Neuronal stem cell (in vitro differentiated cells): ENCODE measurements around the gene GOLGA6L10.
"Not testable (repeated sequence)": the region's sequence is repeated elsewhere in the genome, so short reads cannot be mapped to it uniquely, and the experiment has no call there.

Source experiments
- DNase-seq: peaks from one replicate; pipeline ENCODE4 v3.0.0-alpha.2; 2013; ENCODE audit warnings: low spot score
- H2AFZ ChIP-seq: one replicate; pipeline ENCODE4 v1.6.1; 2013; ENCODE audit warnings: mild to moderate bottlenecking, low read length, inconsistent platforms
- H2AK5ac ChIP-seq: 2 replicates; pipeline ENCODE4 v1.6.1; 2013; ENCODE audit warnings: low read depth, mild to moderate bottlenecking, inconsistent platforms, low read length, moderate library complexity, mixed read lengths
- H2BK120ac ChIP-seq: 2 replicates; pipeline ENCODE4 v1.6.1; 2013; ENCODE audit warnings: low read depth, mild to moderate bottlenecking, inconsistent platforms, low read length, moderate library complexity, mixed read lengths
- H2BK12ac ChIP-seq: one replicate; pipeline ENCODE4 v1.6.1; 2013; ENCODE audit warnings: low read length, inconsistent platforms
- H2BK15ac ChIP-seq: 2 replicates; pipeline ENCODE4 v1.6.1; 2013; ENCODE audit warnings: mild to moderate bottlenecking, low read length, inconsistent platforms, mixed read lengths
- H2BK5ac ChIP-seq: one replicate; pipeline ENCODE4 v1.6.1; 2013; ENCODE audit warnings: inconsistent platforms, mild to moderate bottlenecking, low read length, moderate library complexity
- H3K14ac ChIP-seq: one replicate; pipeline ENCODE4 v1.6.1; 2013; ENCODE audit warnings: low read length, inconsistent platforms
- H3K18ac ChIP-seq: 2 replicates; pipeline ENCODE4 v1.6.1; 2013; ENCODE audit warnings: low read length, inconsistent platforms
- H3K23ac ChIP-seq: 2 replicates; pipeline ENCODE4 v1.6.1; 2013; ENCODE audit warnings: low read depth, mild to moderate bottlenecking, mixed read lengths, low read length, inconsistent platforms; ENCODE audit not compliant: poor library complexity
- H3K27ac ChIP-seq: replicated peaks from 3 replicates; pipeline ENCODE4 v1.5.1; 2013; ENCODE audit warnings: low read length, inconsistent platforms
- H3K27me3 ChIP-seq, 3 experiments: 2 replicates each; pipeline ENCODE4 v1.6.1; 2013; ENCODE audit warnings: low read length in 3 of 3, mild to moderate bottlenecking in 2 of 3, inconsistent platforms in 1 of 3, low read depth in 1 of 3, mixed read lengths in 1 of 3, moderate library complexity in 1 of 3; ENCODE audit not compliant: control insufficient read depth in 3 of 3, insufficient read depth in 3 of 3
- H3K36me3 ChIP-seq, 2 donors: replicated peaks in 1 of 2; 2 replicates each; pipeline ENCODE4 v1.6.1; 2013; ENCODE audit warnings: low read length in 2 of 2; ENCODE audit not compliant: control insufficient read depth in 2 of 2, insufficient read depth in 2 of 2
- H3K4ac ChIP-seq: 2 replicates; pipeline ENCODE4 v1.6.1; 2013; ENCODE audit warnings: inconsistent platforms, mild to moderate bottlenecking, low read length, moderate library complexity
- H3K4me1 ChIP-seq, 2 donors: 1 replicate in 1 of 2; 2 replicates in 1 of 2; pipeline ENCODE4 v1.6.1; 2013; ENCODE audit warnings: low read length in 2 of 2, low read depth in 1 of 2; ENCODE audit not compliant: control insufficient read depth in 2 of 2, insufficient read depth in 1 of 2
- H3K4me2 ChIP-seq: one replicate; pipeline ENCODE4 v1.6.1; 2013; ENCODE audit warnings: mild to moderate bottlenecking, low read length, inconsistent platforms; ENCODE audit not compliant: insufficient read depth, poor library complexity, severe bottlenecking
- H3K4me3 ChIP-seq, 2 donors: 2 replicates each; pipeline ENCODE4 v1.5.1; 2013; ENCODE audit warnings: low read length in 2 of 2, mild to moderate bottlenecking in 2 of 2, inconsistent platforms in 1 of 2, moderate library complexity in 1 of 2
- H3K79me1 ChIP-seq: one replicate; pipeline ENCODE4 v1.6.1; 2013; ENCODE audit warnings: low read depth, mild to moderate bottlenecking, inconsistent platforms, low read length, moderate library complexity
- H3K9ac ChIP-seq: one replicate; pipeline ENCODE4 v1.6.1; 2013; ENCODE audit warnings: mild to moderate bottlenecking, low read depth, low read length, inconsistent platforms; ENCODE audit not compliant: poor library complexity
- H3K9me3 ChIP-seq, 2 donors: replicated peaks in 1 of 2; 2 replicates each; pipeline versions ENCODE3 to v1.6.1; 2013; ENCODE audit warnings: low read length in 2 of 2, mild to moderate bottlenecking in 2 of 2, inconsistent platforms in 1 of 2, low read depth in 1 of 2, mixed read lengths in 1 of 2, moderate library complexity in 1 of 2; ENCODE audit not compliant: control insufficient read depth in 2 of 2, insufficient read depth in 1 of 2
- H4K8ac ChIP-seq: one replicate; pipeline ENCODE4 v1.6.1; 2013; ENCODE audit warnings: low read depth, mild to moderate bottlenecking, inconsistent platforms, low read length, moderate library complexity
- H4K91ac ChIP-seq: one replicate; pipeline ENCODE4 v1.6.1; 2013; ENCODE audit warnings: low read length, low read depth, mild to moderate bottlenecking, inconsistent platforms; ENCODE audit not compliant: poor library complexity
- WGBS, 2 donors: extraction: QIAGEN DNeasy Blood & Tissue Kit; methylation state at CpG; one replicate each; pipeline ENCODE4 v1.1.7; 2013; ENCODE audit warnings: missing lambda C conversion rate in 2 of 2, mixed read lengths in 1 of 2; ENCODE audit not compliant: insufficient read length in 2 of 2, insufficient replicate concordance in 1 of 2; ENCODE audit errors: extremely low coverage in 2 of 2; 5-methylcytosine and 5-hydroxymethylcytosine counted together

GOLGA6L10 gene

GRCh38 chr15:82311321-82311720 lies 38.0 kb downstream of the GOLGA6L10 start:
- not testable (repeated sequence) for H2AK5ac ChIP-seq, H4K8ac ChIP-seq, H3K18ac ChIP-seq, H3K36me3 ChIP-seq, H3K9me3 ChIP-seq, H2AFZ ChIP-seq, DNase-seq, H3K4ac ChIP-seq, H3K14ac ChIP-seq, H3K4me1 ChIP-seq, H2BK120ac ChIP-seq, H2BK15ac ChIP-seq, H3K23ac ChIP-seq, H3K27ac ChIP-seq, H2BK5ac ChIP-seq, H3K4me3 ChIP-seq, H4K91ac ChIP-seq, H3K4me2 ChIP-seq, H3K27me3 ChIP-seq, H3K9ac ChIP-seq, H3K79me1 ChIP-seq, H2BK12ac ChIP-seq
- no CpG with 5 or more reads among the region's 5 CpGs for WGBS, 2 donors

GRCh38 chr15:82309802-82310201 lies 39.5 kb downstream of the GOLGA6L10 start:
- no peak for DNase-seq
- no peaks in the 10 kb centered on the region for H3K79me1 ChIP-seq
- H2AK5ac ChIP-seq = no peak overlapping the region
- no peaks in the 10 kb centered on the region for H3K9me3 ChIP-seq
- WGBS, 2 donors = no CpG with 5 or more reads among the region's 2 CpGs
- H3K27me3 ChIP-seq = peaks cover 0 to 16% (median 0%) of the 10 kb centered on the region in 3 experiments
- no peaks in the 10 kb centered on the region for H3K36me3 ChIP-seq
- no peak overlapping the region for H2BK5ac ChIP-seq
- H3K18ac ChIP-seq = no peak overlapping the region
- H3K9ac ChIP-seq = no peak overlapping the region
- H3K27ac ChIP-seq = no peak overlapping the region
- no peak overlapping the region for H3K4me2 ChIP-seq
- no peak overlapping the region for H4K91ac ChIP-seq
- H3K4ac ChIP-seq = no peak overlapping the region
- no peak overlapping the region for H2BK15ac ChIP-seq
- no peak overlapping the region for H4K8ac ChIP-seq
- no peak overlapping the region for H3K4me3 ChIP-seq
- no peak overlapping the region for H2AFZ ChIP-seq
- no peak overlapping the region for H2BK12ac ChIP-seq
- H2BK120ac ChIP-seq = no peak overlapping the region
- H3K23ac ChIP-seq = no peak overlapping the region
- no peaks in the 10 kb centered on the region for H3K4me1 ChIP-seq
- no peak overlapping the region for H3K14ac ChIP-seq

GRCh38 chr15:82307714-82308081 lies 41.6 kb downstream of the GOLGA6L10 start:
- H2BK15ac ChIP-seq = no peak overlapping the region
- H3K79me1 ChIP-seq = no peaks in the 10 kb centered on the region
- no peak overlapping the region for H3K4me2 ChIP-seq
- no peak overlapping the region for H2BK12ac ChIP-seq
- no peak overlapping the region for H2AFZ ChIP-seq
- H3K9me3 ChIP-seq = no peaks in the 10 kb centered on the region
- DNase-seq = no peak
- H4K91ac ChIP-seq = no peak overlapping the region
- no peak overlapping the region for H3K18ac ChIP-seq
- H3K14ac ChIP-seq = no peak overlapping the region
- H2BK120ac ChIP-seq = no peak overlapping the region
- H2AK5ac ChIP-seq = no peak overlapping the region
- no peak overlapping the region for H3K9ac ChIP-seq
- peaks cover 0 to 28% (median 0%) of the 10 kb centered on the region in 3 experiments for H3K27me3 ChIP-seq
- no peak overlapping the region for H3K4me3 ChIP-seq
- H2BK5ac ChIP-seq = no peak overlapping the region
- H3K23ac ChIP-seq = no peak overlapping the region
- no peaks in the 10 kb centered on the region for H3K4me1 ChIP-seq
- H3K36me3 ChIP-seq = no peaks in the 10 kb centered on the region
- no CpG with 5 or more reads among the region's 8 CpGs for WGBS, 2 donors
- H3K27ac ChIP-seq = no peak overlapping the region
- H3K4ac ChIP-seq = no peak overlapping the region
- H4K8ac ChIP-seq = peak overlapping the region; percentile 92

- no peak overlapping the region for H3K4ac ChIP-seq
- no peaks in the 10 kb centered on the region for H3K36me3 ChIP-seq
- no peaks in the 10 kb centered on the region for H3K4me1 ChIP-seq
- H2BK12ac ChIP-seq = no peak overlapping the region
- H3K27me3 ChIP-seq = peaks cover 0 to 28% (median 0%) of the 10 kb centered on the region in 3 experiments
- no peak overlapping the region for H3K9ac ChIP-seq
- no peak overlapping the region for H2BK120ac ChIP-seq
- H3K27ac ChIP-seq = no peak overlapping the region
- no peaks in the 10 kb centered on the region for H3K9me3 ChIP-seq
- no peak overlapping the region for H2BK15ac ChIP-seq
- no CpG with 5 or more reads among the region's 16 CpGs for WGBS, 2 donors
- H2BK5ac ChIP-seq = no peak overlapping the region
- H3K18ac ChIP-seq = no peak overlapping the region
- no peak overlapping the region for H2AK5ac ChIP-seq
- peak overlapping the region; percentile 92 for H4K8ac ChIP-seq
- no peak overlapping the region for H2AFZ ChIP-seq
- H4K91ac ChIP-seq = no peak overlapping the region
- H3K79me1 ChIP-seq = no peaks in the 10 kb centered on the region
- DNase-seq = no peak
- H3K4me2 ChIP-seq = no peak overlapping the region
- peak overlapping the region; percentile 40 for H3K23ac ChIP-seq
- H3K4me3 ChIP-seq = no peak overlapping the region
- no peak overlapping the region for H3K14ac ChIP-seq
Measured at GRCh38 chr15:82306791-82307713, 42.2 kb downstream of the GOLGA6L10 start.
